ENCODE data around the gene SLC22A31. TPM values are rescaled to one million over a fixed set of nuclear protein-coding genes. Genes with fewer than 3 reads are reported as not detected.

SLC22A31 gene
- total and polyA plus RNA-seq, 8 donors: 0.70 to 283 (median 1.8) TPM

- Histone ChIP-seq H3K27ac (no peak overlapping the region), H3K4me3 (no peak overlapping the region), H3K9me3 (no peaks in the 10 kb centered on the region), H3K27me3 (peaks cover 0 to 57% of the 10 kb centered on the region in 2 donors), H3K4me1 (peaks cover 14% of the 10 kb centered on the region in 2 donors), H3K36me3 (no peaks in the 10 kb centered on the region)
- intact Hi-C loops (cut with DNase I): no loop called here
- no peak for TF ChIP-seq CTCF (IDR thresholded peaks at IDR 0.05)
- ATAC-seq (no peak), DNase-seq (no peak)
Observed at GRCh38 chr16:89159066-89159849, 41.1 kb downstream of the SLC22A31 start.

DNA sequence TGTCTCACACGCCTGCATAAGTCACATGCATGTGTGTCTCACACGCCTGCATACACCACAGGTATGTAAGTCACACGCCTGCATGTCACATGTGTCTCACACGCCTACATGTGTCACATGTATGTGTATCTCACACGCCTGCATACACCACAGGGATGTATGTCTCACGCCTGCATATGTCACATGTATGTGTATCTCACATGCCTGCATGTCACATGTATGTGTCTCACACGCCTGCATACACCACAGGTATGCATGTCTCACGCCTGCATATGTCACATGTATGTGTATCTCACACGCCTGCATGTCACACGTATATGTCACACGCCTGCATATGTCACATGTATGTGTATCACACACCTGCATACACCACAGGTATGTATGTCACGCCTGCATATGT is 42.6 kb downstream of the SLC22A31 start:
- intact Hi-C loops (cut with DNase I): no loop called here
- ATAC-seq (no peak), DNase-seq (no peak)
- Histone ChIP-seq H3K27me3 (peaks cover 0 to 51% of the 10 kb centered on the region in 2 donors), H3K4me1 (peaks cover 14% of the 10 kb centered on the region in 2 donors), H3K36me3 (no peaks in the 10 kb centered on the region), H3K4me3 (no peak overlapping the region), H3K27ac (no peak overlapping the region), H3K9me3 (no peaks in the 10 kb centered on the region)
- no peak for TF ChIP-seq CTCF (IDR thresholded peaks at IDR 0.05)

DNA sequence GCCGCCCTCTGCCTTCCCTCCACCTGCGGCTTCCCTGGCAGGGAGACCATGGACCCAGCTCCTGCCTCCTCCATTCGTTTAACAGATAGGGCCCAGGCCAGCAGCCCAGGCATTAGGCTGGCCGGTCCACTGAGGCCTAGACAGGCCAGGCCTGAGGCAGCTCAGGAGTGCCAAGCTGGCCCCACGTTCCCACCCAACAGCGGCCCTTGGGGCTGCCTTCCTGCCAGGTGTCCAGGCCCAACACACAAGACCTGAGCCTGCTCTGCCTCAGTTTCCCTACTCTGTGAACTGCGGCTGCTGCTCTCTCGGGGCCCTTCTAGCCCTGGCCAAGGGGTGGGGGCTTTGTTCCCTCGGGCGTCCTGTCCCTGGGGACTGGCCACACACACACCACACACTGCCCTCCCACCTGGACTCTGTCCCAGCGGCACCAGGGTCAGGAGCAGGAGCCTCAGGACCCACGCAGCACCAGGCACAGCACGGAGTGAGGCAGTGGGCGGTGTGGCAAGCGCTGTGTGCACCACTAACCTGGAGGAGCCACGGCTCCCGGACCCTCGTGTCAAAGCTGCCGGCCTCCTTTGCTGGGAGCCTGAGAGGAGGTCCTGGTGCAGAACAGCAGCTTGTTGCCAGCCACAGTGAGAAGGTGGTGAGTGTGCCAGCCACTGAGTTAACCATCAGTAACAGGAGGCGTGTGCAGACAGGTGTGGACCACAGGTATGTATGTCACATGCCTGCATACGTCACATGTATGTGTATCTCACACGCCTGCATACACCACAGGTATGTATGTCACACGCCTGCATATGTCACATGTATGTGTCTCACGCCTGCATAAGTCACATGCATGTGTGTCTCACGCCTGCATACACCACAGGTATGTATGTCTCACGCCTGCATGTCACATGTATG is 43.3 kb downstream of the SLC22A31 start:
- intact Hi-C loops (cut with DNase I): no loop called here
- H3K36me3 ChIP-seq: peaks cover 0 to 4% of the 10 kb centered on the region in 2 donors
- TF ChIP-seq CTCF (IDR thresholded peaks at IDR 0.05): no peak
- ATAC-seq (no peak), DNase-seq (no peak)
- no peak overlapping the region for H3K27ac ChIP-seq
- H3K4me1 ChIP-seq: peaks cover 14% of the 10 kb centered on the region in 2 donors
- H3K4me3 ChIP-seq: no peak overlapping the region
- peaks cover 0 to 43% of the 10 kb centered on the region in 2 donors for H3K27me3 ChIP-seq
- H3K9me3 ChIP-seq: no peaks in the 10 kb centered on the region

GRCh38 chr16:89155851-89156739 is 44.2 kb downstream of the SLC22A31 start:
- TF ChIP-seq CTCF (IDR thresholded peaks at IDR 0.05): no peak
- ATAC-seq (no peak), DNase-seq (no peak)
- no peak overlapping the region for H3K27ac ChIP-seq
- H3K36me3 ChIP-seq: peaks cover 0 to 13% of the 10 kb centered on the region in 2 donors
- H3K9me3 ChIP-seq: no peaks in the 10 kb centered on the region
- peaks cover 14% of the 10 kb centered on the region in 2 donors for H3K4me1 ChIP-seq
- H3K4me3 ChIP-seq: no peak overlapping the region
- intact Hi-C loops (cut with DNase I): no loop called here
- H3K27me3 ChIP-seq: peaks cover 0 to 34% of the 10 kb centered on the region in 2 donors
